ENCODE measurements around the gene EPHB4.
A peak's percentile ranks its signal among the peaks of the same experiment; 100 is the strongest.
"Not testable (repeated sequence)": the region's sequence is repeated elsewhere in the genome, so short reads cannot be mapped to it uniquely, and the experiment has no call there.

The EPHB4 gene

GRCh38 chr7:100819586-100819985 lies 7.7 kb downstream of the EPHB4 start:
- DNase-seq: no peak

- no peak for DNase-seq
Measured at GRCh38 chr7:100818825-100819224, 8.5 kb downstream of the EPHB4 start.

- DNase-seq: no peak
Measured at GRCh38 chr7:100818366-100818765, 9.0 kb downstream of the EPHB4 start.

GRCh38 chr7:100817097-100817496 lies 10.2 kb downstream of the EPHB4 start:
- no peak for DNase-seq

- not testable (repeated sequence) for DNase-seq
Measured at GRCh38 chr7:100816515-100816914, 10.8 kb downstream of the EPHB4 start.

GRCh38 chr7:100812729-100813128 lies 14.6 kb downstream of the EPHB4 start:
- no peak for DNase-seq

GRCh38 chr7:100811480-100811879 lies 15.8 kb downstream of the EPHB4 start:
- DNase-seq: no peak

GRCh38 chr7:100808354-100808875 lies 18.9 kb downstream of the EPHB4 start:
- no peak for DNase-seq

- not testable (repeated sequence) for DNase-seq
Measured at GRCh38 chr7:100806883-100807282, 20.4 kb downstream of the EPHB4 start.

- no peak for DNase-seq
Measured at GRCh38 chr7:100806276-100806675, 21.0 kb downstream of the EPHB4 start.

GRCh38 chr7:100804681-100805431 lies 22.5 kb downstream of the EPHB4 start:
- DNase-seq: no peak

GRCh38 chr7:100803398-100804161 lies 23.7 kb downstream of the EPHB4 start:
- peak; percentile 33 for DNase-seq

GRCh38 chr7:100802951-100803350 lies 24.4 kb downstream of the EPHB4 start:
- DNase-seq: no peak

GRCh38 chr7:100801833-100802568 lies 25.3 kb downstream of the EPHB4 start:
- no peak for DNase-seq

- peak; percentile 59 for DNase-seq
Measured at GRCh38 chr7:100799037-100799896, 28.1 kb downstream of the EPHB4 start.

- no peak for DNase-seq
Measured at GRCh38 chr7:100794741-100795140, 32.6 kb downstream of the EPHB4 start.

- DNase-seq: no peak
Measured at GRCh38 chr7:100793806-100794660, 33.3 kb downstream of the EPHB4 start.

GRCh38 chr7:100791881-100792666 lies 35.2 kb downstream of the EPHB4 start:
- no peak for DNase-seq

- DNase-seq: no peak
Measured at GRCh38 chr7:100789055-100789454, 38.3 kb downstream of the EPHB4 start.

GRCh38 chr7:100786323-100786722 lies 41.0 kb downstream of the EPHB4 start:
- no peak for DNase-seq

Data from CD4-positive, alpha-beta T cell treated with Interleukin-6 for 4 hours (primary cell).